Right forelimb (tissue), 1 donor: Measurements from ENCODE around the gene PDIA6.
A peak's percentile ranks its signal among the peaks of the same experiment; 100 is the strongest.
"Not testable (repeated sequence)": the region's sequence is repeated elsewhere in the genome, so short reads cannot be mapped to it uniquely, and the experiment has no call there.

Experiments
- DNase-seq: peaks from one replicate; pipeline ENCODE4 v3.0.0-alpha.2; 2018

The PDIA6 gene

DNA sequence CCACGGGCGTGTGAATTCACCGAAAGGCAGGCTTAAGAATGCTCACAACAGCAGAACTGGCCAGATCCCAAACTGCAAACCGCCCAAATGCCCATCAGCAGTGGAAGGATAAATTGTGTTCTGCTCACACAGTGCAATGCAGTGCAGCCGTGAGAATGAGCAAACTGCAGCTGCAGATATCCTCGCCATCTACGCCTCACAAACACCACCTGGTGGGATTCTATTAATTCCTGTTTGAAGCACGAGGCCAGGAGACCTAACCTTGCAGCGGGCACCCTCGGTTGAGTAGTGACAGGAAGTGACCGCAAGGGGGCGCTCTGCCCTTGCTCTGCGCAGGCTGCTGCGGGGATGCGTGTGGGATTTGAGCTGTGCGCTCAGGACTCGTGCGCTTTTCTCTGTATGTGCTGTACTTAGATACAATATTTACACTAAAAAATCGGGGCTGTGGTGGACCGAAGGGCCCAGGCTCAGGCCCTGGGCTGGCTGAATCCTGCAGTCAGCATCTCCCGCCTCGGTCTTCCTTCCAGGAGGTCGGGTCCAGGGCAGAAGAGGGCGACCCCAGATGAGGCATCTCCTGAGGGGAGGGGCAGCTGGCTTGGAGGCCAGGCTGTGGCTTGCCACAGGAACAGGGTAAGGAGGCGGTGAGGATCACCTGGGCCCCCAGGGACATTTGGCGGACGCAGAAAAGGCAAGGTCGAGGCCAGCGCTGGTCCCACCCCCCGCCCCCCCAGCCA, 19.8 kb upstream of the PDIA6 start:
- peak; percentile 87 for DNase-seq

DNA sequence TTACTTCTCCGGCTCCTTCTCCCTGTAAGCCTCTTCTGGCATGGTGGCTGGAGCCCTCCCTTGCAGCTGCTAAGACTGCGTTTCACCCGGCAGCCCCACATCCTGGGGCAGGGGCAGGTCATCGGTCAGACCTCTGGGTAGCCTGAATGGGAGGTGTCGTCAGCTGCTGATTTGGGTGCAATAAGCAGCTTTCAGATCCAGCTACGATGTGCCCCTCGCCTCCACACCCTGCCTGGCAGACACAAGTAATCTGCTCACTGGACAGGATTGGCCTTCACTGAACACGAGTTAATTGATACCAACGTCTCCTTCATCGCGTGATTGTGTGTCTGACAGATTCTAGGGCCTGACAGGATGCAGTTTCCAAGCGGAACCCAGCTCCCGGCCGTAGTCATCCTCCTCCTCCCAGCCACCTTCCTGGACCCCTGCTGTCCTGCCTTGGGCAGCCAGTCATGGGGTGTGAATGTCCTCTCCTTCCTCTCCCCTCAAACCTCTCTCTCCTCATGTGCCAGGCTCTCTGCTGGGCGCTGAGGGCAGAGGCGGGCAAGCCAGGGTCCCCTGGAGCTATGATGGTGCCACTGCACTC, 18.9 kb upstream of the PDIA6 start:
- no peak for DNase-seq

DNA sequence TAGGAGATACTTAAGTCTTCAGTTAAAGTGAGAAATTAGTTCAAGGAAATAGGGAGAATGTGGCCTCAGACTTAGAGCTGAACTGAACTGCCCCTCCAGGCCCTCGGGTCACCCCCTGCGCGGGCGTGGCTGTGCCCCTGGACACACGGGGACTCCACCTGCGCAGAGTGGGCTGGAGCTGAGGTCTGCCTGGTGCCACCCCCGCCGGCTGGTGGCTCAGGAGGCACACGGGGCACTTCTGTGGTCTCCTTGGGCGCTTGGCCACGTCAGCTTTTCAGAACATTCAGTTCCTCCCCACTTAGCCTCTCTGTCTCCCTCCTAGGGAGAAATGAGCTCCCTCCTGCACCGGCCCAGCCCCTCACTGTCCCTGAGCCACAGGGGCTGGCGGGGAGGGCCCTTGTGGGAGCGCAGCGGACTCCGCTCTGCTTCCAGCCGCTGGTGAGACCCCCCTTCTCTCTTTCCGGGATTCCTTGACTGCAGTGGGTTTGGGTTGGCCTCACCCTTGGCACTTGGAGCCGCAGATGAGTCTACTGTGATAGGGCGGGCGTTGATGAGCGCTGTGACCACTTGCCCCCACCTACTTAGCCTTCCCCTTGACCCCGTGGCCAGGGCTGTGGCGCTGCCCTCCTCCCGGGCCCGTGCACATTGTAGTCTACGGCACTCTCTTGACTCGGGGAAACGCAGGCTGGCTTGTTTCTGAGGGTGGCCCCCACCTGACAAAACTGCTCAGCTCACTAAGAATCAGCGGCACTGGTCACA, 18.2 kb upstream of the PDIA6 start:
- no peak for DNase-seq

DNA sequence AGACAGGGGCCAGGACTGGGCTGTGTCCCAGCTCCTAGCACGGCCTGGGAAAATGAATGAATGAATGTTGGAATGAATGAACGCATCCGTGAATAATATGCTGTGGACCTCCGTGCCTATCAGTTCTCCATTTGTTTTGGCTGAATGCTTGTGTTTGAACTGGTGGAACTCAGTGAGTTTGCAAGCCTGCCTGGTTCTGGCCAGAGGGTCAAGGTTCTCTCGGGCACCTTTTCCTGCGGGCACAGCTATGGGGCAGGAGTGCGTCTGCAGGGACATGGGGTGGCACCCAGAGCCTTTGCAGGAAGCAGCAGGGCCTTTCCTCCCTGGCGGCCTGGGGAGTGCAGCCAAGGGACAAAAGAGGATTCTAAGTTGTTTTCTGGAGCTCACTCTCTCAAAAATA, 17.6 kb upstream of the PDIA6 start:
- no peak for DNase-seq

DNA sequence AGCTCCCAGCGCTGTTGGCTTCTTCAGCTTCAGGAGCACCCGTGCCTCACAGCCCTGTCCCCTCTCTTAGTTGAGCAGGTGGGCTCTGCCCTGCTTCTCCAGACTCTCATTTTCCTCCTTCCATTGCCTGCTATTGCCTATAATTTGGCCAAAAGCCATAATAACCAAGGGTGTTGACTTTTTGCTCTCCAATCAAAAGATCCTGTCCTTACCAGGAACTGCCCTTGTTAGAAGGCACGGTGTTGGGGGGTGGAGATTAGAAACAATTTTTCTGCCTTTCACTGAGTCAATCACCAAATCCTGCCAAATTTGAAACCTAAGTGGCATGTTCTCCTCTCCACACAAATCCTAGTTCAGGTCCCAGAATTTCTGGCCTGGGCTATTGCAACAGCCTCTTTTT, 16.7 kb upstream of the PDIA6 start:
- no peak for DNase-seq

DNA sequence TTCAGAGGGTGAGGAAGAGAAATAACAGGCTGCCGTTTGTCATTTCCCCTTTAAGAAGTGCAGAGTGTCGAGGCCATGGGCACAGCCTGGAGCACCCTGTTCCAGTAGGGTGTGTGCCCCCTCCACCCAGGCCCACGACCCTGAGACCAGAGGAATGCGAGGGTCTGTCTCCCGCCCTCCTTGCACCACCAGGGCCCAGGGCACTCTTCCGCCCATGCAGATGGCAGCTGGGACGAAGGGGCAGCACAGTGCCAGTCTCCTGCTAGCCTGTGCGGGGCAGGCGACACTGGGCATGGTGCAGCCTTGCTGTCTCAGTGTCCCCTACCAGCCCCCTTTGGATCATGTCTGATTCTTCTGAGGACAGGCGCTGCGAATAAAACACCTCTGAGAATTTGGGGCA, 15.8 kb upstream of the PDIA6 start:
- no peak for DNase-seq

DNA sequence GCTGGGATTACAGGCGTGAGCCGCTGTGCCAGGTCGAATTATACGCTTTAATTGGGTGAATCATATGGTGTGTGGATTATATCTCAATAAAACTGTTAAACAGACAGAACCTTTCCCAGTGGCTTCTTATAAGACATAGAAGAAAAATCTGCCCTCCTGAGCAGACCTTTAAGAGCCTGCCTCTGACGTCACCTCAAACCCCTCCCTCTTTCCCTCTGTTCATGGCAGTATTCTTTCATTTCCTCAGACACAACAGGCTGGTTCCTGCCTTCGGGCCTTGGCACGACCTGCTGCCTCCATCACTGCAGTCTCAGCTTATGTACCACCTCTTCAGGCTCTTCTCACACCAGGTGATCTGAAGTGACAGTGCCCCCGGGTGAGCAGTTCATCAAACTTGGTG, 14.0 kb upstream of the PDIA6 start:
- DNase-seq: no peak

DNA sequence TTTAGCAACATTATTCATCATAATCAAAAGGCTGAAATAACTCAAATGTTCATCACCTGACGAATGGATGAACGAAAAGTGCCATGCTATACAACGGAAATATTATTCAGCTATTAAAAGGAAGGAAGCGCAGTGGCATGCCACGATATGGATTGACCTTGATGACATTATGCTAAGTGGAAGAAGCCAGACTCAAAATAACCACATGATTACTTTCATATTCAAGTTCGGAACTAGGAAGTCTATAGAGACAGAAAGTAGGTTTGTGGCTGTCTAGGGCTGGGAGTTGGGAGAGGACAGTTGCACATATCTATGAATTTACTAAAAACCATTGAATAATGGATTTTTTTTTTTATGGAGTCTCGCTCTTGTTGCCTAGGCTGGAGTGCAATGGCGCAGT, 13.4 kb upstream of the PDIA6 start:
- no peak for DNase-seq

DNA sequence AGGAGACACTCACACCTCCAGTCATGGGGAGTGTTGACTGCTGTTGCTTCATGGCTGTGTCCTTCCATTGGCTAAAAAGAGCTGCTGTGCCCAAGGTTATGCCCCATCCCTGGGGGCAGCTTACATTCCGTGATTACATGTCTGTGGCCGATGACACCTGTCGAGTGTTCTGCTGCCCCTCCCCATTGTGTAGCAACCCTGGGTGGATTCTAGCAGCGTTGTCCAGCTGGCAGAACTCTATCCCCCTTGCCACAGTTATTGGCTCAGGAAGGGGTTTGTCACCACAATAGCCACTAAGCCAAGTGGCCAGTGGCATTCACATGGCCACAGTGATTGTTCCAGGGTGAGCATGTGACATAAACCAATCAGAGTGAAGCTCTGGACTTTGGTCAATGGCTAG, 11.6 kb upstream of the PDIA6 start:
- no peak for DNase-seq

DNA sequence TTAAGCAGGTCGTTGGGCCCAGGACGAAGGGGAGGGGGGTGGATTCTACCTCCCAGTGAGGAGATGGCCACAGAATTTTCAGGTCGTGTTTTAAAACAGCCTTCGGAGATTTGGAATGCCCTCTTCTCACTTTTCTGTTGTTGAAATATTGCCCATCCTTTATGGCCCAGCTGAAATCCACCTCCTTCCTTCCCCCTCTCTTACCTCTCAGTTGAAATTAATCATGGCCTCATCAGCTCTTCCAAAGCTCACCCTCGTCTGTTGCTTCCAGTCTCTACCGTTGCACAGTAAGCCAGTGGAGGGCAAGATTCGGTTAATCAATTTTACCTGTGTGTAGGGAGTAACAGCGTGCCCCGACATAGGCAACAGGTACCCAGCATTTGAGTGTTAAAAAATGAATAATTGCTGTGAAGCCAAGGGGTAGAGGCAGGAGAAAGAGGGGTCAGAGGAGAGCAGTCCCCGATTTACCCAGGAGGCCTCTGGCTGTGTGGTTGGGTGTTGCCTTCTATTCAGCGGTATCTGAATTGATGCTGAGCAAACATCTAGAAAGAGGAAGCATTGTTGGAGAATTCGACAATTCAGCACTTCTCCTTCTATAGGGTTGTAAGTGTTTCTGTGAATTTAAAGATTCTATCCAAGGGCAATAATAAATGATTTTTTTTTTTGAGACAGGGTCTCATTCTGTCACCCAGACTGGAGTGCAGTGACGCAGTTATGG, 8.6 kb upstream of the PDIA6 start:
- no peak for DNase-seq

DNA sequence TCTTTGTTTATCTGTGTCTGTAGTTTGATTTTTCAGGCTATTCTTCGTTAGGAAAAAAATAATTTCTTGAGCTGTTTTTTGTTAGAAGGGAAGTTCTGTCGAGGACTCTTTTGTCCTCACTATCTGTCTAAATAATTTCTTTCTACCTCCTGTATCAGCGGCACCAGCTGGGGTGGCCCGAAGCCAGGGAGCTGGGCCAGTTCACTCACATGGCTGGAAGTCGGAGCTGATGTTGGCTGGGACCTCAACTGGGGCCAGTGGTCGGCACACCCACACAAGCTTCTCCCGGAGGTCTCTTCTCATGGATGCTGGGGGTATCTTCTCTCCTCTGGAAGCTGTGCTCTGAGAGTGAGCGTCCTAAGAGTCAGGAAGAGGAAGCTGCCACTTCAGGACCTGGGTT, 8.0 kb upstream of the PDIA6 start:
- DNase-seq: no peak

DNA sequence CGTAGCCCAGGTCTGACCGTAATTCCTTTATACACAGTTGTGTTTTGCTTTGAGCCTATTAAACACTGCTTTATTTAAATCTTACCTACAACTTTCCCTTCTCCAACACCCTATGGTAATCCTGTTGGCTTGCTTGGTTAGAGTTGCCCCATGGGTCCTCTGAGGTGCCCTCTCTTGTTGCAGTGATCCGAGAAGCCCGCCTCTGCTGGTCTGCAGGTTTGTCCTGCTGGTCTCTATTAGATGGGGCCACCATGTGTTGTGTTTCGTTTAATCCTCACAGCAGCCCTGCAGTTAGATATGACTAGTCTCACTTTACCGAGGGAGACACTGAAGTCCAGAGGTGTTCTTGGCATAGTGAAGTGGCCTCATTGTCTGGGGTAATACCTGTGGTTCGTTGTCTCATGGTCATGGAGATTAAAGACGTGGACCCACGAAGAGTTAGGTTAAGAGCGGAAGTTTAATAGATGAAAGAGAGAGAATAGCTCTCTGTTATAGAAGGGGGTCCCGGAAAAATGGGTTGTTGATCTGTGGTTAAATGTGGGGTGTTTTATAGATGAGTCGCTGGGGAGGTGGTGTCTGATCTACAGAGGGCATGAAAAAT, 7.2 kb upstream of the PDIA6 start:
- DNase-seq: no peak

DNA sequence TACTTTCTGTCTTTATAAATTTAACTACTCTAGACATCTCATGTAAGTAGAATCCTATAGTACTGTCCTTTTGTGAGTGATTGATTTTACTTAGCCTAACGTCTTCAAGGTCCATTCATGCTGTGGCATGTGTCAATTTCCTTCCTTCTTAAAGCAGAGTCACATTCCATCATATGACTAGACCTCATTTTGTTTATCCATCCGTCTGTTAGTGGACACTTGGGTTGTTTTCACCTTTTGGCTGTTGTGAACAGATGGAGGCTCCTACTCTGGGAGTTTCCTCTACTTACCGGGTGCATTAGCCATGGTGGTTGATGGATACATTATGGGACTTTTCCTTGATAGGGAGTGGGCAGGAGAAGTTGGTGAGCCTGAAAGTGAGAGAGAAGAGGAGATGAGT, 6.4 kb upstream of the PDIA6 start:
- no peak for DNase-seq

DNA sequence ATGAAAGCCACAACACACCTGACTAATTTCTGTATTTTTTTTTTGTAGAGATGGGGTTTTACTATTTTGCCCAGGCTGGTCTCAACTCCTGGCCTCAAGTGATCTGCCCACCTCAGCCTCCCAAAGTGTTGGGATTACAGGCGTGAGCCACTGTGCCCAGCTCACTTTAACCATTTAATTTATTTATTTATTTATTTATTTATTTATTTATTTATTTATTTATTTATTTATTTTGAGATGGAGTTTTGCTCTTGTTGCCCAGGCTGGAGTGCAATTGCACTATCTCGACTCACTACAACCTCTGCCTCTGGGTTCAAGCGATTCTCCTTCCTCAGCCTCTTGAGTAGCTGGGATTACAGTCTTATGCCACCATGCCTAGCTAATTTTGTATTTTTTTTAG, 5.7 kb upstream of the PDIA6 start:
- not testable (repeated sequence) for DNase-seq

DNA sequence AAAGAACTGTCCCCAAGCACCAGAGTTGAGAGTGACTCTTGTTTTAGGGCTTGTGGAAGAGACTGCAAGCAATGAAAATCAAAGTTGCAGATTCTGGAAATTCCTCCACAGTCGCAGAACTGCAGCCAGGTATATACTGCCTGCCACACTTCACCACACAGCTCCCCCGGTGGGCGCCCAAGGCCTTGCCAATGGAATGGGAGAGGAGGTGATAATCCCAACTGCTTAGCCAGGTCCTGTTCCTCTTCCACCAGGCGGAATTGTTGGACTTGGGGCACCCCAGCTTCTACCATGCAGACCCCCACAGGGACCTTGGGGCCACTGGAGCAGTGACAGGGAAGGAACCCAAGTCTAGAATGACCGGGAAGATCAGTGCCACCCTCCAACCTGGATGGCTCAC, 4.8 kb upstream of the PDIA6 start:
- DNase-seq: no peak

DNA sequence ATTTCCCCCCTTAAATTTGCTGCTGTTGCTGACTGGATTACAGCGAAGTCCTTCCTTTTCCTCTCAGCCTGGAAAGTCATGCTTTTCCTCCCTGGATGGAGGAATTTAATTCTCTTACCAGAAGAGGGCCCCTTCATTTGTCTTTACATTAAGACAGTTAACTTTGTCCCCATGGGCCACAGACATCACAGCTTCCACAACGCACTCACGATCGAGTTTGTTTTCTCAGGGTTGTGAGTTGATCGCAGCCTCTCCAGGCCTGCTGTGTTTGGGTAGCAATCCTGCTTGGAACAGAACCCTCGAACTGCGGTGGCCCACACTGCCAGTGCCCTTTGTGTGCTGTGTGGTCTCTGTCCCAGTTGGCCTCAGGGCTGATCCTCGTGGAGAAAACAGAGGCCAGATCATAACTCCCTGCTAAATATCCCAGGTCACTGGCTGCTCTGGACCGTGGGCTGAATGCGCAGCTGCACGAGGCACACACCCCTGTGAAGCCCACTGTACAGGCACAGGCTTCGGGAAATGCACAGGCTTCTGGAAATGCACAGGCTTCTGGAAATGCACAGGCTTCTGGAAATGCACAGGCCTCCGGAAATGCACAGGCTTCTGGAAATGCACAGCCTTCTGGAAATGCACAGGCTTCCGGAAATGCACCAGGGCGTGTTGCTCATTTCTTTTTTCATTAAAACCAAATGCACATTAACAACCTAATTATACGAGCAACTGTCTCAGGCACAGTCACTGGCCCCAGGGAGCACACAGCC, 2.2 kb upstream of the PDIA6 start:
- DNase-seq: no peak

DNA sequence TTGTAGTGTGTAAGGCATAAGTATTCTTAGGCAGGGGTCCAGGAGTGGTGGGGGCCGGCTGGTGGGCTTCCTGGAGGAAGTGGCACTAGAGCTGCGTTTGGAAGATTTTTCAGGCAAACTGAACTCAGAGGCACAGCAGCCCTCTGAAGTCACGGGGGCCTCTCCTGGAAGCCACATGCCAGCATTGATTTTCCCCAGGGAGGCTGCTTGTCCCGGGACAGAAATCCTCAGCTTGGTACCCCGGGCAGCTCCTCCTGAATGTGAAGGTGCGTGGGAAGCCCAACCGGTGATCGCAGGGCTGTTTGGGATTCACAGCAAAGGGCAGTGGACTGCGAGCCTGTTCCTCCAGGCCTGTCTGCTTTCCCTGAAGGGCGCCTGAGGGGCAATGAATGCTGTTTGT, 1.6 kb upstream of the PDIA6 start:
- DNase-seq: no peak

DNA sequence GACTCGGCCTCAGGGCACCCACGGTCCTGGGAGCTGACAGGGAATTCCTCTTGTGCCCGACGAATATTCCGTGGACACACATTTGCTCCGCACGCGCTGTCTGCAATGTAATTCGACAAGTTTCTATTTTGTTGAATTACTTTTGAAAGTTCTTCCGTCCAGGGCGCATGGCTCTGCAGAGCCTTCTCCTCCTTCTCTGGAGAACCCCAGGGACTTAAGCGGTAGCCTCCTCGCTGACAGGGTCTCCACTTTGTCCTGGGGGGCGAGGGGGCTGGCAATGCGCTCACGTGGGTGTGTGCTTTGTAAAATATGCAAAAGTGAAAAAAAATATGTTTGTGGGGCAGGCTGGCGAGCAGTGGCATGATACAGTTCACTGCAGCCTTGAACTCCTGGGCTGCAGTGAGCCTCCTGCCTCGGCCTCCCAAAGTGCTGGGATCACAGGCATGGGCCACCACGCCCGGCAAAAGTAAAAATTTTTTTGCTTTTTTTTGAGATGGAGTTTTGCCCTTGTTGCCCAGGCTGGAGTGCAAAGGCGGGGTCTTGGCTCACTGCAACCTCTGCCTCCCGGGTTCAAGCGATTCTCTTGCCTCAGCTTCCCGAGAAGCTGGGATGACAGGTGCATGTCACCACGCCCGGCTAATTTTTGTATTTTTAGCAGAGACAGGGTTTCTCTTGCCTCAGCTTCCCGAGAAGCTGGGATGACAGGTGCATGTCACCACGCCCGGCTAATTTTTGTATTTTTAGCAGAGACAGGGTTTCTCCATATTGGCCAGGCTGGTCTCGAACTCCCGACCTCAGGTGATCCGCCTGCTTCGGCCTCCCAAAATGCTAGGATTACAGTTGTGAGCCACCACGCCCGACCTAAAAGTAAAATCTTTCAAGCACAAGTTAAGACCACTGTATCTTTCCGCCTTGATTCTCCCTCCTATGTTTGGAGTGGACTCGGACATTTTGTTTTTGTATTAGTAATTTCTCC, 866 bp upstream of the PDIA6 start:
- DNase-seq: not testable (repeated sequence)

DNA sequence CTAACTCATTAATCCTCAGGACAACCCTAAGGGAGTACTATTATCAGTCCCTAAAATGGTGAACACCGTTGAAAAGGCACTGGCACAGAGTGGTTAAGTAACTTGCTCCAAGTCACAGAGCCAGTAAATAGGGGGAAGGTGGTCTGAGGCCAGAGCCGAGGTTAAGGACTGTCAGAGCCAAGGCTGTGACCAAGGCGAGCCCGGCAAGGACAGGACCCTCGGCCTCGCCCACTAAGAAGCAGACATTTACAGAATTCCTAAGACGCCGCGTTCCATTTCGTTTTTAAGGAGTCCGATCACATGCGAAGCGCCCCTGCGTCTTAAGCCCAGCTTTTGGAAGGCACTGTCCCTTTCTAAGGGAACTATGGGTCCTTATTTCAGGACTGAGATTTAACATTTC, 1.1 kb downstream of the PDIA6 start:
- no peak for DNase-seq

DNA sequence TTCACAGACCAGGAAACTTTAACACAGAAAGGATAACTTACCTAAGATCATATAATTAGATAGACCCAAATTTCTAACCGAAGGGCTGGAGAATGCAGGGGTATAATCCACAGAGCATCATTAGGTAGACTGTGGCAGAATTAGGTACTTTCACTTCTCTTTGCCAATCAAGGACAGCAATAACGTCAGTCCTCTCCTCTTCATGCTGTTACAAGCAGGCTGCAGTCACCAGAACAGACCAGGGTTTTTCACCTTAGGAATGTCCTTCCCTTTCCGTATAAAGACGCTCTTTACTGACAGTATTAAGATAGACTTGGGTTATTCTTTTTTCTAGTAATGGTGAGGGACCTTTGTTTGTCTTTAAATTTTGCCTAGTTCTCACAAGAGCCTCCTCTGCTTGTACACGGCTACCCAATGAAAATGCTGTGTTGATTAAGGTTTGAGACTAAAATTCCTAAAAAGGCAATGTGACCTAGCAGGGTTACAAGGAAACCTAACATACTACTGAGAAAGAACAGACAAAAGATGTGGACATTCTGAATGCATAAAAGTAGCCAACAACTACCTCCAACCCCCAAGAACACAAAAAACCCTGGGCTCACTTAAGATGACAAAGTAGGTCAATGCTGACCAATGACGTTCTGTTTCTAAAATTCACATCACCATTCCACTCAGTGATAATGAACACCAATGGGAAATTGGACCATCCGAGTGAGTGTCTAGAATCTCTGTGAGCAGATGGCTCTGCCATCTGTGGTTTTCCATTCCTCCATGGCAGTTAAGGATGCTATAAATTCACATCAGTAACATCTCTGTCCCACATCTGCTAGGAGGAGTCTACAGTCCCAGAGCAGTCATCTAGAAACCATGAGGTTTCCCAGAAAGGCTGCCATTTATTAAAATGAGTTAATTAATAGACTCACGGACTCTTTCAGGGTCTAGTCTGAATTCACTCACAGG, 2.1 kb downstream of the PDIA6 start:
- DNase-seq: no peak
